Measurements from ENCODE around the gene MOB3A.
A peak's percentile ranks its signal among the peaks of the same experiment; 100 is the strongest.

Gene MOB3A

GRCh38 chr19:2096034-2096479 lies at the start of gene MOB3A:
MOB3A (minus strand) TSS chr19:2096326; CDS start chr19:2078560, 17,766 bp downstream.
- Histone ChIP-seq H3K36me3 (ENCODE audit: control insufficient read depth, insufficient read depth, low read length) (no peaks in the 10 kb centered on the region), H3K27me3 (ENCODE audit: control insufficient read depth, insufficient read depth, low read length) (no peaks in the 10 kb centered on the region), H3K9me3 (ENCODE audit: control insufficient read depth, low read length) (no peaks in the 10 kb centered on the region), H3K4me1 (ENCODE audit: control insufficient read depth, insufficient read depth, low read length) (peaks cover 26% of the 10 kb centered on the region), H3K4me3 (ENCODE audit: low read length) (peak within 1 kb of the TSS; percentile 63), H3K9ac (ENCODE audit: low read length) (peak within 1 kb of the TSS; percentile 73)

DNA sequence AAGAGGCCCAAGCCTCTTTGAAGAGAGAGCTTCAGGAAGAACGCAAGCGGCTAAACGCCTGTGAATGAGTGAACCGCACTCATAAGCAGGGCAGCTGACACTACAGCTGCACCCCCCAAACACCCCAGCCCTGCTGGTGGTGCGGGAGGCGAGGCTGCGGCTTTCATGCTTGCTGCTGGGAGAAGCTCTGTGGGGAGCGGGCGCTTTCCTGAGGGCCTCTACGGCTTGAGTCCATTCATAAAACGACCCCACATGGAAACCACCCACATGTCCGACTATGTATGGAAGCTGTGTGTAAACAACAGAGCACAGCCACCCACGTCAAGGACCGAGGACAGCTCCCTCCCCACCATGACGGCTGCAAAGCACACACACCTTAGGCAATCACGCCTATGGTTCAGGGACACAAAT lies 49.7 kb upstream of the MOB3A start:
- Histone ChIP-seq H3K36me3 (ENCODE audit: control insufficient read depth, insufficient read depth, low read length) (peaks cover 4% of the 10 kb centered on the region), H3K4me3 (ENCODE audit: low read length) (no peak overlapping the region), H3K9me3 (ENCODE audit: control insufficient read depth, low read length) (no peaks in the 10 kb centered on the region), H3K4me1 (ENCODE audit: control insufficient read depth, insufficient read depth, low read length) (peaks cover 20% of the 10 kb centered on the region), H3K27me3 (ENCODE audit: control insufficient read depth, insufficient read depth, low read length) (no peaks in the 10 kb centered on the region), H3K9ac (ENCODE audit: low read length) (no peak overlapping the region)

DNA sequence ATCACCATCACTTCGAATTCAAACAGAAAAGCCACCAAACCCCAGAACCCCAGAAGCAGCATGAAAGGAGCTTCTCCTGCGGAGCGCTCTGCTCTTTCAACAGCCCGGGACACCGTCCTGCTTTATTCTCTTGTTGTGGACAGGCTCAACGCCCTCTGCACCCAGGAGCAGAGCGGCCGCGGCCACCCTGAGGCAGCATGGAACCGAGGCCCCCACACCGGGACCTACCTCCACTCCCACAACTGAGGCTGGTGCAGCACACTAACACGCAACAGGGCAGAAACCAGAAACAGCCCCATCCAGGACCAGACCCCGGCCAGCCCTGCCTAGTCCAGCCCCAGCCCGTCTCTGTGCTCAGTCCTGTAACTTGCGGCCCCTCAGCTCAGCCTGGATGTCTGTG lies 48.1 kb upstream of the MOB3A start:
- no peaks in the 10 kb centered on the region for H3K9me3 ChIP-seq (ENCODE audit: control insufficient read depth, low read length)
- H3K4me1 ChIP-seq (ENCODE audit: control insufficient read depth, insufficient read depth, low read length) = peaks cover 6% of the 10 kb centered on the region
- no peak overlapping the region for H3K4me3 ChIP-seq (ENCODE audit: low read length)
- no peak overlapping the region for H3K9ac ChIP-seq (ENCODE audit: low read length)
- H3K36me3 ChIP-seq (ENCODE audit: control insufficient read depth, insufficient read depth, low read length) = peaks cover 4% of the 10 kb centered on the region
- H3K27me3 ChIP-seq (ENCODE audit: control insufficient read depth, insufficient read depth, low read length) = no peaks in the 10 kb centered on the region

GRCh38 chr19:2142173-2142829 lies 46.2 kb upstream of the MOB3A start:
- H3K4me1 ChIP-seq (ENCODE audit: control insufficient read depth, insufficient read depth, low read length) = no peaks in the 10 kb centered on the region
- no peak overlapping the region for H3K4me3 ChIP-seq (ENCODE audit: low read length)
- H3K36me3 ChIP-seq (ENCODE audit: control insufficient read depth, insufficient read depth, low read length) = peaks cover 6% of the 10 kb centered on the region
- no peaks in the 10 kb centered on the region for H3K9me3 ChIP-seq (ENCODE audit: control insufficient read depth, low read length)
- no peaks in the 10 kb centered on the region for H3K27me3 ChIP-seq (ENCODE audit: control insufficient read depth, insufficient read depth, low read length)
- no peak overlapping the region for H3K9ac ChIP-seq (ENCODE audit: low read length)

DNA sequence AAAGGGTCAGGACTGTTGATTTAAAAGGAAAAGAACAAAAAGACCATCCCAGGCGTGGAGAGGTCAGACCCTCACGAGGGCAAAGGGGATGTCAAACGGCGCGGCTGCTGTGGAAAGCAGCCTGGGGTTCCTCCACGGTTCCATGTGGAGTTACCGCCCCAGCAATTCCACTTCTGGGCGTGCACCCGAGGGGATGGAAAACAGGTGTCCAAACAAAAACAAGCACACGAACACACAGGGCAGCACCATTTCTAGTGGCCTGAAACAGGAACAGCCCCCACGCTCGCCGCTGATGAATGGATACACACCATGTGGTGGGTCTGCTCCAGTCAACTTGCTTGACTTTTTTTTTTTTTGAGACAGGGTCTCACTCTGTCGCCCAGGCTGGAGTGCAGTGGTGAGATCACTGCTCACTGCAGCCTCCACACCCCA lies 44.0 kb upstream of the MOB3A start:
- no peak overlapping the region for H3K9ac ChIP-seq (ENCODE audit: low read length)
- H3K27me3 ChIP-seq (ENCODE audit: control insufficient read depth, insufficient read depth, low read length) = no peaks in the 10 kb centered on the region
- H3K4me3 ChIP-seq (ENCODE audit: low read length) = no peak overlapping the region
- H3K9me3 ChIP-seq (ENCODE audit: control insufficient read depth, low read length) = no peaks in the 10 kb centered on the region
- peaks cover 16% of the 10 kb centered on the region for H3K36me3 ChIP-seq (ENCODE audit: control insufficient read depth, insufficient read depth, low read length)
- no peaks in the 10 kb centered on the region for H3K4me1 ChIP-seq (ENCODE audit: control insufficient read depth, insufficient read depth, low read length)

DNA sequence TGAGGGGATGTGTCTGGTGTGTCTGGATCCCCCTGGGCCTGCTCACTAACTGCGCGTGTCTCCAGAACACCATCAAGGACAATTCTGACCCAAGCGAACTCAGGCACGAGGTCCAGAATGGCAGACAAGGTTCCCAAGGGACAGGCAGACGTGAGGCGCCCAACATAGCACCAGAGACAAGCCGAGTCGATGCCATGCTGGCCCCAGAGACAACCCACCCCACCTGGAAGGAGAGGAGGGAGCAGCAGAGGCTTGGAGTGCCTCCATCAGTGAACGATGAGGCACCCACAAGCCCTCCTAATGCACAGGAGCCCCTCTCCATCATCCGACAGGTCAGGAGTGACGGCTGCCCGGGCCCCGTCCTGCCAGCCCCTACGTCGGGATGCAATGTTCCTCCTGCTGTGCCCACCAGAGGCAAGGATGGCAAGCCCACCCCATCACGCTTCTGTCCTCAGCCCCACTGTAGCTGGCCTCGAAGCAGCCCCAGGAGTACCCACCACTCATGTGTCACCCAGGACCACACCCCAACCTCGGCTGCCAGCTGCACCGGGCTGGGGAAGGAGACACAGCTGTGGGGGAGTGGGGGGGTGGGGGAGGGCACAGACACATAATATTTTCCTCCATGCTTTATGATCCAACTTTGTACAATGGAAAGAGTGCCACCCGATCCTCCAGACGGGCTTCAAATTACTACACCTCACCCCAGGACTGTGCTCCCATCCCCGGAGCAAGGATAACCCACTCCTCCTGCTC lies 43.4 kb upstream of the MOB3A start:
- Histone ChIP-seq H3K9me3 (ENCODE audit: control insufficient read depth, low read length) (no peaks in the 10 kb centered on the region), H3K9ac (ENCODE audit: low read length) (no peak overlapping the region), H3K27me3 (ENCODE audit: control insufficient read depth, insufficient read depth, low read length) (no peaks in the 10 kb centered on the region), H3K36me3 (ENCODE audit: control insufficient read depth, insufficient read depth, low read length) (peaks cover 16% of the 10 kb centered on the region), H3K4me3 (ENCODE audit: low read length) (no peak overlapping the region), H3K4me1 (ENCODE audit: control insufficient read depth, insufficient read depth, low read length) (no peaks in the 10 kb centered on the region)

DNA sequence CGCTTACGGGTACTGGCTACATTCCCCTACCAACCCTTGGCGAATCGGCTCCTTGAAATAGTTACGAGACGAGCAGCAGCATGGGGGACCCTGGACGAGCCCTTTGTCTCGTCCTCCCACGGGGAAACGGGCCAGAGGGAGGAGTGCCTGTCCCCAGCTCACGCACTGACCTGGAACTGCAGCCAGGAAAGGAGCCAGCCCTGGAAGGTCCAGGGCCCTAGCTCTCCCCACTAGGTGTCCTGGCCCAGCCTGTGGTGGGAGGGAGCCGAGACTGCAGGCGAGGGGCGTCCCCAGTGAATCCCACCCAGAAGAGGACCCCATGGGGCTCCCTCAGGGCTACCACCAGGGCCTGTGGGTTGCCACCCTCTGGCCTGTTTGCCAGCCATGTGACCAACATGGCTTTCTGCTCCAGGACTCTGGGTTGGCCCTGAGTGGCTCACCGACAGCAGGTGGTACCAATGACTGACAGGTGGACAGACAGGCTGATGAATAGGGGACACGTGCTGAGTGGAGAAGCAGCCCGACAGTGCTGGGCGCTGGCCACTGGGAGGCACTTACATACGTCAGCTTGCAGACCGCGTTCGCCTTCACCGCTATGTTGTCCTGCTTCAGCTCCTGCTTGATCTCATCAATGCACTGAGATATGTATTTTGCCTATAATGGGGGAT lies 42.1 kb upstream of the MOB3A start:
- Histone ChIP-seq H3K4me3 (ENCODE audit: low read length) (no peak overlapping the region), H3K4me1 (ENCODE audit: control insufficient read depth, insufficient read depth, low read length) (no peaks in the 10 kb centered on the region), H3K36me3 (ENCODE audit: control insufficient read depth, insufficient read depth, low read length) (peaks cover 16% of the 10 kb centered on the region), H3K9ac (ENCODE audit: low read length) (no peak overlapping the region), H3K9me3 (ENCODE audit: control insufficient read depth, low read length) (no peaks in the 10 kb centered on the region), H3K27me3 (ENCODE audit: control insufficient read depth, insufficient read depth, low read length) (no peaks in the 10 kb centered on the region)

DNA sequence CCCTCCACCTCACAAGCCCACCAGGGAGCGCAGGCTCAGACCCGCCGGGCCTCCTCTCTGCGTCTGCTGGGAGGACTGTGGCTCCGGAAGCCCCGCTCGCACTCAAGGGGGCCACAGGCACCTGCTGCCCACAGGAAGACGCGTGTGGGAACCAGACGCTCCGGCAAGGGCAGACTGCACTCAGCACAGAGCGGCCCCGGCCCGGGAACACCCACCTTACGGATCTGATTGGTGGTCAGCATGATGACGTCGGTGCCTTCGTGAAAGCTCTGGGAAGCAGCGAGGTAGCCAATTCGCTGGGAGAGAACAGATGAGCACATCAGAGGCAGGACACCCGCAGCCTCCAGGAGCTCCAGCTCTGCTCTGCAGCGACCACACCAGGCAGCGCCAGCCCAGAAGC lies 40.7 kb upstream of the MOB3A start:
- H3K36me3 ChIP-seq (ENCODE audit: control insufficient read depth, insufficient read depth, low read length) = peaks cover 25% of the 10 kb centered on the region
- no peak overlapping the region for H3K9ac ChIP-seq (ENCODE audit: low read length)
- no peak overlapping the region for H3K4me3 ChIP-seq (ENCODE audit: low read length)
- no peaks in the 10 kb centered on the region for H3K4me1 ChIP-seq (ENCODE audit: control insufficient read depth, insufficient read depth, low read length)
- no peaks in the 10 kb centered on the region for H3K9me3 ChIP-seq (ENCODE audit: control insufficient read depth, low read length)
- H3K27me3 ChIP-seq (ENCODE audit: control insufficient read depth, insufficient read depth, low read length) = no peaks in the 10 kb centered on the region

- H3K27me3 ChIP-seq (ENCODE audit: control insufficient read depth, insufficient read depth, low read length) = no peaks in the 10 kb centered on the region
- no peak overlapping the region for H3K9ac ChIP-seq (ENCODE audit: low read length)
- H3K36me3 ChIP-seq (ENCODE audit: control insufficient read depth, insufficient read depth, low read length) = peaks cover 25% of the 10 kb centered on the region
- no peaks in the 10 kb centered on the region for H3K4me1 ChIP-seq (ENCODE audit: control insufficient read depth, insufficient read depth, low read length)
- H3K9me3 ChIP-seq (ENCODE audit: control insufficient read depth, low read length) = no peaks in the 10 kb centered on the region
- H3K4me3 ChIP-seq (ENCODE audit: low read length) = no peak overlapping the region
Observed at GRCh38 chr19:2135474-2136402, 39.6 kb upstream of the MOB3A start.

- H3K36me3 ChIP-seq (ENCODE audit: control insufficient read depth, insufficient read depth, low read length) = peaks cover 32% of the 10 kb centered on the region
- H3K4me3 ChIP-seq (ENCODE audit: low read length) = no peak overlapping the region
- no peak overlapping the region for H3K9ac ChIP-seq (ENCODE audit: low read length)
- no peaks in the 10 kb centered on the region for H3K4me1 ChIP-seq (ENCODE audit: control insufficient read depth, insufficient read depth, low read length)
- H3K27me3 ChIP-seq (ENCODE audit: control insufficient read depth, insufficient read depth, low read length) = no peaks in the 10 kb centered on the region
- no peaks in the 10 kb centered on the region for H3K9me3 ChIP-seq (ENCODE audit: control insufficient read depth, low read length)
Observed at GRCh38 chr19:2132731-2133490, 36.8 kb upstream of the MOB3A start.

- Histone ChIP-seq H3K36me3 (ENCODE audit: control insufficient read depth, insufficient read depth, low read length) (peaks cover 26% of the 10 kb centered on the region), H3K27me3 (ENCODE audit: control insufficient read depth, insufficient read depth, low read length) (no peaks in the 10 kb centered on the region), H3K4me3 (ENCODE audit: low read length) (no peak overlapping the region), H3K9ac (ENCODE audit: low read length) (no peak overlapping the region), H3K9me3 (ENCODE audit: control insufficient read depth, low read length) (no peaks in the 10 kb centered on the region), H3K4me1 (ENCODE audit: control insufficient read depth, insufficient read depth, low read length) (no peaks in the 10 kb centered on the region)
Observed at GRCh38 chr19:2132191-2132590, 36.1 kb upstream of the MOB3A start.

All from mucosa of stomach (tissue), 1 donor.